Mucosa of descending colon (tissue), 3 donors: ENCODE measurements around the gene GFAP. TPM values are rescaled to one million over a fixed set of nuclear protein-coding genes. Genes with fewer than 3 reads are reported as not detected.

Experiments
- ATAC-seq: fragments of 200-7000 bp; cut with Tn5 transposase; one replicate; pipeline ENCODE4 v1.9.1; 2020; ENCODE audit warnings: mild to moderate bottlenecking, moderate library complexity
- DNase-seq, 3 donors: peaks; one replicate each; pipeline ENCODE4 v3.0.0-alpha.2; 2020
- H3K36me3 ChIP-seq: fragments of 200-600 bp; one replicate; pipeline ENCODE4 v1.8.0; 2021; ENCODE audit warnings: low read depth, mild to moderate bottlenecking
- H3K4me1 ChIP-seq: fragments of 200-600 bp; one replicate; pipeline ENCODE4 v1.8.0; 2021; ENCODE audit warnings: low read depth, mild to moderate bottlenecking
- H3K4me3 ChIP-seq: fragments of 200-600 bp; one replicate; pipeline ENCODE4 v1.8.0; 2021; ENCODE audit warnings: mild to moderate bottlenecking
- H3K9me3 ChIP-seq: fragments of 200-600 bp; one replicate; pipeline ENCODE4 v1.8.0; 2021; ENCODE audit warnings: mild to moderate bottlenecking
- CTCF ChIP-seq: fragments of 200-600 bp; IDR thresholded peaks from one replicate; pipeline ENCODE4 v1.8.0; 2022; ENCODE audit warnings: antibody characterized with exemption, mild to moderate bottlenecking
- intact Hi-C, 2 donors: fragments of 100-400 bp; cut with DNase I in 1 of 2; cut with micrococcal nuclease in 1 of 2; formaldehyde crosslinking; loops; one replicate each; pipeline versions ENCODE4 v1.11.0 to v1.11.1; 2022; cut with DNase I, micrococcal nuclease
- long read RNA-seq, 2 donors: library from polyadenylated mRNA; unstranded; transcript quantifications; one replicate each; pipeline ENCODE4 v2.0.0, GENCODE V29; 2019 to 2021
- total RNA-seq, 3 donors: library from RNA; stranded (reverse); fragmentation: NEBNext Ultra II Directional in 2 of 3; extraction: Animal tissue kit (Norgen Biotek cat#: 25700) in 2 of 3; gene quantifications; one replicate each; pipeline versions ENCODE4 v1.2.1 to v1.2.4, GENCODE V29; 2021 to 2023
- donor health status: DM: no; HTN: no; CAD: no; lungs with moderate emphysema.
- donor health status: DM: no; HTN: no; CAD: no.
- donor health status: DM: no; HTN: yes; CAD: no.

Gene GFAP
- under 1 TPM in 2 of 3 donors, not detected in 1; 0.23 to 0.47 TPM for total RNA-seq
- long read RNA-seq, donor 1, result 0 reads
- long read RNA-seq, donor 2, result 0 reads

GRCh38 chr17:44915321-44915726 lies at the start of gene GFAP:
Gene GFAP, minus strand, starts transcription at chr17:44915500. Its CDS starts 14 bp downstream, at chr17:44915486.
- no peak for TF ChIP-seq CTCF
- intact Hi-C loops, result no loop called here
- no peak for DNase-seq
- H3K4me1 ChIP-seq, result peaks cover 6% of the 10 kb centered on the region
- H3K36me3 ChIP-seq, result no peaks in the 10 kb centered on the region
- no peak for ATAC-seq
- no peaks in the 10 kb centered on the region for H3K9me3 ChIP-seq
- no peak within 1 kb of the TSS for H3K4me3 ChIP-seq

DNA sequence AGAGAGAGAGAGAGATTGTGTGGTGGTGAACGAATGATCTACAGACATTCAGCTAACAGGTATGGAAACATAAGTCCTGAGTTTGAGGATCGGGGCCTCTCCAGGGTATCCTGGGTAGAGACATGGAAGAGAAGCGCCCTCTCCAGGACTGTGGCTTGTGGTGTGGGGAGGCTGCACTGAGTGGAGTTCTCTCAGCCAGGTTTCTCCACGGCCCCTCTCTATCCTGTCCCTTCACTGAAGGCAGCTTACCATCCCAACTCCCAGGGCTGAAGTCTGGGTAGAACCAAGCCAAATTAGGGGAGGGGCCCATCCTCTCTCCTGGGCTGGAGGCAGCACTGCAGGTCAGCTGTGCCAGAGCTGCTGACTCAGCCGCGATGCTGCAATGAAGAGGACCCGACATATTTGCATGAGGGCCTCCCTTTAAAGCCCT lies 46.6 kb upstream of the GFAP start:
- no peak for DNase-seq
- no peak overlapping the region for H3K4me3 ChIP-seq
- intact Hi-C loops, result no loop called here
- H3K36me3 ChIP-seq, result no peaks in the 10 kb centered on the region
- no peaks in the 10 kb centered on the region for H3K9me3 ChIP-seq
- ATAC-seq, result no peak
- H3K4me1 ChIP-seq, result peaks cover 5% of the 10 kb centered on the region
- TF ChIP-seq CTCF, result no peak

GRCh38 chr17:44960691-44961090 lies 45.4 kb upstream of the GFAP start:
- ATAC-seq (peak; percentile 26), DNase-seq (no peak)
- intact Hi-C loops, result no loop called here
- Histone ChIP-seq H3K9me3 (no peaks in the 10 kb centered on the region), H3K4me1 (peaks cover 4% of the 10 kb centered on the region), H3K36me3 (no peaks in the 10 kb centered on the region), H3K4me3 (no peak overlapping the region)
- TF ChIP-seq CTCF, result no peak

DNA sequence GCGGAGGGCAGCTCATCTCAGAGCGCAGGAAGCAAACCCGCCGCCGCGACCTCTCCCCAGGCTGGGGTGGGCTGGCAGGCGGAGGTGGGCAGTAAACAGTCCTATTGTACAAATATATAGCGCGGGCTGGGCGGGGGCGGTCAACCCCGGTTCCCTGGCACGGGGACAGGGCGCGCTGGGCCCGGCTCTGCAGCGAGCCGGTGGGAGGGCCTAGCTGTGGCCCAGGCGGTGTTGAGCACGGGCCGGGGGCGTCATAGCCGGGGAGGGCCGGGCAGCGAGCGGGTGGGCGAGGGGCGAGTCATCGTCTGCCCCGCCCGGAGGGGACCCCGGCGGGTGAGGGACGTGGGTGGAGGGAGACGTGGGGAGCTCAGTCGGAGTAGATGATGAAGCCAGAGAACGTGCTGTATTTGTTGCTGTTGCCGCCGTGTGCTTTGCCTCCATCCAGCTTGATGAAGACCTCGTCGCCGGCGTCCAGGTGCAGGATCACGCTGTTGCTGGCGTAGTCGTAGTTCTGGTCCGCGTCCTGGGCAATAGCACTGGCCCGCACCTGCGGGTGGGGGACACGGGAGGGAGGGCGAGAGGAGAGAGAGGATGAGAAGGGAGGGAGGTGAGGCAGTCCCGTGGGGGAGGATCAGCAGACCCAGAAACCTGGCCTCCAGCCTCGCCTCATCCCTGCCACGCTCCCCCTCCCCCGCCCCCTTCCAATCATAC lies 44.7 kb upstream of the GFAP start:
- intact Hi-C loops, result no loop called here
- TF ChIP-seq CTCF, result no peak
- DNase-seq, result no peak
- H3K4me1 ChIP-seq, result peaks cover 4% of the 10 kb centered on the region
- H3K36me3 ChIP-seq, result no peaks in the 10 kb centered on the region
- ATAC-seq, result peak; percentile 17
- no peaks in the 10 kb centered on the region for H3K9me3 ChIP-seq
- H3K4me3 ChIP-seq, result no peak overlapping the region

- no peak overlapping the region for H3K4me3 ChIP-seq
- intact Hi-C loops, result no loop called here
- ATAC-seq (no peak), DNase-seq (no peak)
- H3K4me1 ChIP-seq, result peaks cover 4% of the 10 kb centered on the region
- TF ChIP-seq CTCF, result no peak
- H3K9me3 ChIP-seq, result no peaks in the 10 kb centered on the region
- no peaks in the 10 kb centered on the region for H3K36me3 ChIP-seq
Observed at GRCh38 chr17:44956998-44957981, 42.0 kb upstream of the GFAP start.
